ENCODE data around the gene ZFAND2B.

The ZFAND2B gene

GRCh38 chr2:219204425-219205164, 2.0 kb upstream of the ZFAND2B start:
- DNase-seq = no peak

GRCh38 chr2:219205165-219205538, 1.4 kb upstream of the ZFAND2B start:
- DNase-seq = no peak

DNA sequence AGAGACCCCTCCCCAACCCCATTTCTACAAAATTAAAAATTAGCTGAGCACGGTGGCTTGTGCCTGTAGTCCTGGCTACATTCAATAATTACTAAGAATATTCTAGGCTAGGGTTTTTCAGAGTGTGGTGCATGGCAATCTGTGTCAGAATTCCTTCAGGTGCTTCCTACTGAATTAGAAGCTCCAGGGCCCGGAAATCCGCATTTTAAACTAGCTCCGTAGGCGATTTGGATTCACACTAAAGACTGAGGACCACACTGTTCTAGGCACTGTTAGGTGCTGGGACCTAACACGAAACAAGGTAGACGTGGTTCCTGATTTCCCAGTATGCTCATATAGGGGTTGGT, 628 bp upstream of the ZFAND2B start:
- no peak for DNase-seq

- DNase-seq = no peak
Measured at GRCh38 chr2:219207134-219207883, 727 bp downstream of the ZFAND2B start.

GRCh38 chr2:219207884-219208740, 1.5 kb downstream of the ZFAND2B start:
- DNase-seq = no peak

- DNase-seq = no peak
Measured at GRCh38 chr2:219209236-219210195, 2.9 kb downstream of the ZFAND2B start.

DNA sequence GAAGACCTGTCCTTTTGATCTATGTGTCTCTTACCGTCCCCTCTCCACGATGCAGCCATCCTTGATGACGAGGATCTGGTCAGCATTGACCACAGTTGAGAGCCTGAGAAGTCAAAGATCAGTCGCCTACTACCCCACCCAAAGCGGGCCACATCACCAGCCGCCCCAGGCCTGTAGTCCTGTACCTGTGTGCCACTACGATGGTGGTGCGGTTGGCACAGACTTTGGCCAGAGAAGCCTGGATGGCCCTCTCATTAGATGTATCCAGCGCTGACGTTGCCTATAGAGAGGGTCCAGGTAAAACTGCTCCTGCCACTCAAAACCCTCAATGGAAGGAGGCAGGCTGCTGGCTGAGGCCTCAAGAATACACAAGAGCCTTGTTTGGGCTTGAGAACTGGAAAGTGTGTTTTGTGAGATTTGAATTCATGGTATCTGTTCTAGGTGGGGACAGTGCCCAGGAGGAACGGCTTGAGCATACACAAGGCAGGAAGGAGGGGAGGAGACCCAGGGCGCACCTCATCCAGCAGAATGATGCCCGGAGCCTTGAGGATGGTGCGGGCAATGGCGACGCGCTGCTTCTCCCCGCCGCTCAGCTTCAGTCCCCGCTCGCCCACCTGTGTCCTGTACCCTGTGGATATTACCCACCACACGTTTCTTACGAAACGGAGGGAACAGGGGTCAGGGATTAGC, 3.8 kb downstream of the ZFAND2B start:
- DNase-seq = no peak

- no peak for DNase-seq
Measured at GRCh38 chr2:219210886-219211362, 4.3 kb downstream of the ZFAND2B start.

DNA sequence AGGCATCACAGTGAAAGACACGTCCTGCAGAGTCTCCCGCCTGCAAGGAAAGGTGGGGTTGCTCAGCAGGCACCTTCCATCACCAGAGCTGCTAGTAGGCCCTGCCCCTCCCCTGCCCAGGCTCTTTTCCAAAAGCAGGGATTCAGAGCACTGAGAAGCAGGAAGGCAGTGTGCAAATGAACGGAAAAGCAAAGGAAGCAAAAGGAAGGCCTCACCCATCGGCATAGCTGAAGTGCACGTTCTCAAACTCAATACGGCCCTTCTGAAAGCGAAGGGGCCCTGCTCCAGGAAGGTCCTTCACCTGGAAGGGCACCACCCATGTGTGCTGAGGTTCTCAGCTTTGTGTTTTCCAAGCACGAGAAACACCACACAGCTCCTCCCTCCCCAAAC, 6.4 kb downstream of the ZFAND2B start:
- no peak for DNase-seq

DNA sequence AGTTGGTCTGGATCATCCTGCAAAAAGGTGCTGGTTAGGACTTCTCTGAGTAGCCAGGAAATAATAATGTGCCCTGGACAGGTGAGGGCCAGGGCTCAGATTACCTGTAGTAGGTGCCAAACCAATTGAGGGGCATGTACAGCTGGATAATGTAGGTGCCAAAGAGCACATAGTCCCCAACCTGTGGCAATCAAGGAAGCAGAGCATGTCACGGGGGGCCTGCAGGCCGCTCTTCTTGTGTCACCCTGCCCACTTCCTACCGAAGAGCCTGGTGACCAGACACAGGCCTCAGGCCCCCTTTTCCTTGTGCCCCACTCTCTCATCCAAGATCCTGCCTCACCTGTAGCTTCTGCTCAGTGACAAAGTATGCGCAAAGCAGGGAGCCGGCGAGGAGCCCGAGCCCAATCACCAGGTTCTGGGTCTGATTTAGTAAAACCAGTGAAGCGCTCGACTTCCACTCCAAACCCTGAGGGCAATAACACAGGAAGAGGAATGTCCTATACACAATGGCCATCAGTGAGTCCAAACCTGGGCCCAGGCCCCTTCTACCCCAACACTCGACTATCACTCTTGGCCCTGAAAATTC, 7.0 kb downstream of the ZFAND2B start:
- no peak for DNase-seq

- no peak for DNase-seq
Measured at GRCh38 chr2:219214141-219214540, 7.6 kb downstream of the ZFAND2B start.

GRCh38 chr2:219214786-219215185, 8.2 kb downstream of the ZFAND2B start:
- DNase-seq = no peak

GRCh38 chr2:219215871-219216534, 9.4 kb downstream of the ZFAND2B start:
- no peak for DNase-seq

GRCh38 chr2:219216535-219216915, 9.9 kb downstream of the ZFAND2B start:
- no peak for DNase-seq

- no peak for DNase-seq
Measured at GRCh38 chr2:219218217-219218731, 11.7 kb downstream of the ZFAND2B start.

GRCh38 chr2:219218732-219219701, 12.4 kb downstream of the ZFAND2B start, which contains the start of gene ABCB6:
Gene ABCB6, minus strand, starts transcription at chr2:219218958. Its CDS starts 285 bp downstream, at chr2:219218673.
- DNase-seq = peak; percentile 92

DNA sequence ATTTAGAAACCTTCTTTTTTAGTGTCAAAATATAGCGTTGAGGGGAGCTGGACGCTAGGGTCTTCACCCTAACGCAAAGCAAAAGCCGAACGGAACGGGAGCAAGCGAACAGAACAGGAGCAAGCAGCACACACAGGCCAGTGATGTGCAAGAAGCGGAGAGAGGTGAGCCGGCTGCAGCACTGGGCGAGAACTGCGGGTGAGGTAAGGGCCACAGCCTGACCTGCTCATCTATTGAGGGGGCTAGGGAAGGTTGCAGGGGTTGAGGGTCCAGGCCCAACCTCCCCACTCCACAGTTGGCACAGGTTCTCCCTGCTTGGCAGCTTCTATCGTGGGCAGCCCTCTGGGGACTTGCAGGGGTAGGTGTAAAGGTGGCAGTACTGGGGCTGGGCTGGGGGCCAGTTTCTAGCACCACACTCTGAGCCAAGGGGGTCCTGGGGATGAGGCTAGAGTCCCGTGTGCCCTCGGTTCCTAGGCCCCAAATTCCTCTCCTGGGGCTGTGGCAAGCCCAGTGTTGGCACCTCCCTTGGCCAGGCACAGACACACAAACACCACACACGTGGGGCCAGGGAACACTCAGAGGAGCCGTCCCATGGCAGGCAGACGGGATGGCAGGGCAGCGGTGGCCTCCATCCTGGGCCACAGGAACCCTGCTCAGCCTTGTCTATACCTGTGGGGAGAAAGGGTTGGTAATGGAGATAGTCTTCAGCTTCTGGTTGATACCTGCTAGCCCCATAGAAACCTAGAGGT, 13.4 kb downstream of the ZFAND2B start:
- DNase-seq = no peak

DNA sequence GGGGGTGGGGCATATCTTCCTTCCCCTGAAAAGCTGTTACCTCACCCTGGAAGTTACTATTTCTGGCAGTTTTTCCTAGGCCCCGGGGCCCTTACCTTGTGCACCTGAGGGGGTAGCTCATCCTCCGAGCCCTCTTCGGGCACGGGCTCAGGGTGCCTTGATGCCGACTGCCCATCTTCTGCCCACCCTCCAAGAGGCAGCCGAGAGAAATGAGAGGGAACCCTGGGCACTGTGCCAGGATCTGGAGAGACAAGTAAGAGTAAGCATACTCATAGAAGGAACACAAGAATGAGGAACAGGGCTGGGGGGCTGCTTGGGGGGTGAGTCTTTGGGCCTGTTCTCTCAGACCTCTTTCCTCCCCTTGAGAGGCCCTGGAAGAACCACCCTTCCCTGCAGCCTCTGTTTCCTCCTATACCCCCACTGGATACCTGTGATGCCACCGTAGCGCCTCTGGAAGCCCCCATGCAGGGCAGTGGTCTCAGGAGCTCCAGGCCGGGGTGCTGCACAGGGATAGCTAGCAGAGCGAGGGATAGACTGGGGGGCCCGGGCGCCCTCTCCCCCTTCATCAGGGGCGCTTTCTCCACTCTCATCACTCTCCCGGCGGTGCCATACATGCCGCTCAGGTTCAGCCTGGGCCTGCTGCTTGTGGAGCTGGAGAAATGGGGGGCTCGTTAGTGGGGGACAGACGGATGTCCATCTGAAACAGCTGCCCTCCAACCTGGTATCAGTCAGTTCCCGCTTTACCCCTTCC, 14.2 kb downstream of the ZFAND2B start:
- DNase-seq = no peak
